ELF-1 (cell line): Measurements from ENCODE around the gene HDDC3.

ENCODE experiments used
- DNase-seq: peaks from one replicate; pipeline ENCODE4 v3.0.0-alpha.2; 2016; ENCODE audit warnings: low read depth, low spot score

Gene HDDC3

GRCh38 chr15:90931828-90932659 lies at the start of gene HDDC3:
HDDC3 (minus strand) TSS chr15:90932549; CDS start chr15:90932540, 9 bp downstream.
- peak; percentile 95 for DNase-seq

- no peak for DNase-seq
Measured at GRCh38 chr15:90982135-90982534, 49.8 kb upstream of the HDDC3 start.

GRCh38 chr15:90981681-90982080 lies 49.3 kb upstream of the HDDC3 start:
- DNase-seq = no peak

GRCh38 chr15:90979582-90979981 lies 47.2 kb upstream of the HDDC3 start:
- no peak for DNase-seq

- no peak for DNase-seq
Measured at GRCh38 chr15:90974216-90974615, 41.9 kb upstream of the HDDC3 start.

GRCh38 chr15:90972133-90972532 lies 39.8 kb upstream of the HDDC3 start:
- DNase-seq = no peak

- DNase-seq = no peak
Measured at GRCh38 chr15:90970274-90970673, 37.9 kb upstream of the HDDC3 start.

- DNase-seq = no peak
Measured at GRCh38 chr15:90968434-90968833, 36.1 kb upstream of the HDDC3 start.

GRCh38 chr15:90967206-90967605 lies 34.9 kb upstream of the HDDC3 start:
- no peak for DNase-seq

GRCh38 chr15:90966262-90966661 lies 33.9 kb upstream of the HDDC3 start:
- no peak for DNase-seq

GRCh38 chr15:90962021-90962420 lies 29.7 kb upstream of the HDDC3 start:
- DNase-seq = no peak

GRCh38 chr15:90960298-90961091 lies 28.1 kb upstream of the HDDC3 start:
- DNase-seq = no peak

GRCh38 chr15:90959894-90960293 lies 27.5 kb upstream of the HDDC3 start:
- no peak for DNase-seq

- DNase-seq = no peak
Measured at GRCh38 chr15:90959028-90959595, 26.8 kb upstream of the HDDC3 start.

GRCh38 chr15:90957791-90958190 lies 25.4 kb upstream of the HDDC3 start:
- DNase-seq = no peak

- peak; percentile 32 for DNase-seq
Measured at GRCh38 chr15:90957031-90957790, 24.9 kb upstream of the HDDC3 start.

GRCh38 chr15:90956274-90957030 lies 24.1 kb upstream of the HDDC3 start:
- peak; percentile 93 for DNase-seq

- peak; percentile 43 for DNase-seq
Measured at GRCh38 chr15:90955624-90956273, 23.4 kb upstream of the HDDC3 start.

- peak; percentile 96 for DNase-seq
Measured at GRCh38 chr15:90954712-90955623, 22.6 kb upstream of the HDDC3 start, which contains the start of gene RCCD1. RCCD1 (plus strand) TSS chr15:90954884; CDS start chr15:90956735, 1,851 bp downstream.
